Frontal cortex (tissue), 4 donors: ENCODE data around the gene GPC6. TPM values are rescaled to one million over a fixed set of nuclear protein-coding genes. Genes with fewer than 3 reads are reported as not detected.
"Not testable (repeated sequence)": the region's sequence is repeated elsewhere in the genome, so short reads cannot be mapped to it uniquely, and the experiment has no call there.

Source experiments
- DNase-seq, 2 donors: peaks; one replicate each; pipeline ENCODE4 v3.0.0; 2012; ENCODE audit warnings: low spot score in 2 of 2
- FAIRE-seq: peaks from 2 replicates; lab custom pipeline; 2012; peaks lifted over from hg19 to GRCh38; lab: Jason Lieb, UNC
- total RNA-seq: library from RNA; depleted of rRNA; stranded (reverse); fragments of >200 nt; gene quantifications from one replicate; pipeline ENCODE4 v1.2.3, GENCODE V29; 2014
- donor health status: control.
- donor health status: control.
- donor health status: control.

The GPC6 gene
- total RNA-seq, 1 donor from 2014 or later, result 9.0 TPM

DNA sequence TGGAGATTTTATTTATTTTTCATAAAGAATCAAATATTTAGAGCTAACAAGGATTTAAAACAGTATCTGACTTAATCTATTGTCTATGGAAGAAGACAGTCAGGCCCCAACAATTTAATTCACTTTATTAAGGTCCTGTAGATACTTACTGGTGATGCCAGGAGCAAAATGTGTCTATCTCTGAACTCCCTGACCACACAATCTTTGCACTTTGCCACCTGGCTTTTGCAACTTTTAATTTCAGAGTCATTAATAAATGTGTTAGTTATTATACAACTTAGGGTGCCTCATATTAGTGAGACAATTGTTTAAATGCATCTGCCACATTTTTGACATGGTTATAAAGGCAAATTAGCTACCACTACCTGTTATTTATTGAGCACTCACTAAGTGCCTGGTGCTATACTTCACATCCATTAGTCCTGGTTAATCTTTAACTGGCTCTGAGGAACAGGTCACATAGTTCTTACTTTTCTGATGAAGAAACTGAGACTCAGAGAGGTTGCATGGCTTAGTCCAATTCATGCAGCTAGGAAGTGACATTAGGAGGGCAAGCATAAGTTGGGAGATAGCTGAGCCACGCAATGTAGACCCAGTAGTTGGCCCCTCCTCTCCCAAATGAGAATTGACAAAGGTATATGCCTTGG, 955.0 kb downstream of the GPC6 start:
- DNase-seq, result no peak
- FAIRE-seq, result no peak

DNA sequence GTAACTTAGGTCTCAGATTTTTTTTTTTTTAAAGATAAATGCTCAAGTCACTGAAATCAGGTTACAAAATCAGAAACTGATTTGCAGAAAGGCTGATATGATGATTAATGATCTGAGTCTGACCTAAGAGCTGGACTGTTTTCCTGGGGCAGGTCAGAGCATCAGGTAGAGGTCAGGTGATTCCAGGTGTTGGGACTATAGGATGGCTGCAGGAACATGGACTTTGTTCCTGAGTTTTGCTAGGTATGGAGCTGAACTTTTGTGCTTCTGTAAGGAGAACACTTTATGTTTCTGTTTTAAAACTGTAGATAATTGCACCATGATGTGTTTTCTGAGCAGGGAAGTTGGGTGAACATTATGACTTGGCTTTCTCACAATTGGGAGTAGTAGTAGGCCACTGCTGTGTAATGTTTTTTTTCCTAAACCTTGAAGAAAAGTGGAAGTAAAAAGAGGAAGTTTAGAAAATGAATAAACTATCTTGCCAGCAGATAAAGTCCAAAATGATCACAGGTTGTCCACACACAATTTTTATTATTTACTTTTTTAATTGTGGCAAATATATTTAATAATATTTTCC, 955.7 kb downstream of the GPC6 start:
- FAIRE-seq, result no peak
- no peak for DNase-seq

DNA sequence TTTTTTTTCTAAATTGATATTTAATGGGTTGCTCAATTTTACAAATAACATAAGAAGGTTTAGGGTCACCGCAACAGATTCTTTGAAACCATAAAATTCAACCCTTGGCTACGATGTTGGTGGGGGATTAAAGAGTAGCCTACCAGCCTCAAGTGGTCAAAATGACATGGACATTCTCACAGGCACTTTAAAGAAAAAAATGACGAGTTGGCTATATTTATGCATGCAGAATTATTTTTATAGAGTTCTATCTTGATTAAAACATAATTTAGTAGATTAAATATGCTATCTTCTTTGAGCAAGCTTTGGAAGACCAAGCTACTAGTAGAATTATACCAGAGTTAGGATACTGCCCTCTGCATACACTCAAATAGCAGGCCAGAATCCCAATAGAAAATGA, 959.9 kb downstream of the GPC6 start:
- no peak for FAIRE-seq
- no peak for DNase-seq

DNA sequence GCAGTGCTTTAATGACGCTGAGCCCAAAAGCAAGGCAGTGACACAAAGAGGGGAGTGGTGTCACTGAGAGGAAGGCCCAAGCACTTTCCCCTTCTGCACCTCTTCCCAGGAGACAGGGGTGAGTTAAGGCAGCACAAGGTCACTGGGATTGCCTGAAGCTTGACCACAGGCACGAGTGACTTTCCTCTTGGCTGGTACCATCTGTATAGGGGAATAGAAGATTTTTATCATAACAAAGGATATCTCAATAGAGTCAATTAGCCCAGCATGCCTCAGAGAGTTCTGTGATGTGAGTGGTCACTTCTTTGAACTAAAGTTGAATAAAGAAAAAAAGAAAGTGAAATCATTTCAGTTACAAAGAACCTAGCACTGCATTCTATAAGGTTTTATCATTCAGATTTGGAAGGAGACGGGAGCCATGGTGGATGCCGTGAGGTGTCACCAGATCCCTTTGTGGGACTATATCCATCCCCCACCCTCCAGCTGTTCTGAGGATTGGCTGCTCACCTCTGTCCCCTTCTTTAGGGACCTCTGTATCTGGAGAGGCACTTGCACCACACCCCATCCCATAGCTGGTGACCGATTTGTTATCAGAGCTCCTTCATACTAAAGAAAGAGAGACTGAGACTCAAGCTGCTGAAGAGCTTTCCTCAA, 961.7 kb downstream of the GPC6 start:
- DNase-seq, result no peak
- FAIRE-seq, result no peak

DNA sequence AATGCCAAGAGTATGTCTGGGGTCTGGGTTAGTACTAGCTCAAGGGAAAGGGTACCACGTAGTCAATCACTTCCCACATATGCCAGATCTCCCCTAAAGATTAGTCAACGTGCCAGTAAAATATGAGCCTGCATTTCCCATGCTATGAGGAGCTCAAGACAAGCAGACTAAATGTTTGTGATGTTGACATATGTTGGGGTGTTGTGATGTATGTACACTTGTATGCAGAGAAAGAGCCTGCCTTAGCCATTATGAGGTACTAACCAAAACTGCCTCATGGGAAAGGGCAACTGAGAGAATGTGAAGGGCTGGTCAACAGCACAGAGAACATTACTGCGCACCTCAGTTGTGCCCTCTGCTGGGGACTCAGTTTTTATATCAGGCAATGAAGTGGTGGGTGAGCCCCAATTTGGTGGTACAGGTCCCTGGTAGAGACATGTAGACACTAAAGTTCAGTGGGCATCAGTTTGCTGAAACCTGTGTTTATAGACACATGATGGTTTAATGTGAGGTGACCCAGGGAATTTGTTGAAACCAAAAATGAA, 965.9 kb downstream of the GPC6 start:
- DNase-seq (no peak), FAIRE-seq (no peak)

DNA sequence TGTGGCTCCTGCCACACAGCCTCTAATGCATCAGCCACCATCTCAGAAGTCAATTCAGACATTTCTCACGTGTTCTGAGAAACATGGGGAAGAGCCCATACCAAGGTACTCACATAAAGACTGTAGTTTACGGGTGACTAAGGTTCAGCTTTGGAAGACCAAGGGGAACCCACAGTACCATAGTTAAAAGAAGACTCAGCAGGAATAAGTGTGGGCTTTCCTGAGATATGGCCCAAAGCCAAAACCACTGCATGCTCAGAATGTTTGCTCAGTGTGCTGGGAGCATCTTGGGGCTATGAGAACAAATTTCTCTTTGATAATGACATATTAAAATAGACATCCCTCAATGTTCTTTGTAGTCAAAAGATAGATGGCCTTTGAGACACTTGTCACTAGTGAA, 969.1 kb downstream of the GPC6 start:
- FAIRE-seq, result no peak
- no peak for DNase-seq

DNA sequence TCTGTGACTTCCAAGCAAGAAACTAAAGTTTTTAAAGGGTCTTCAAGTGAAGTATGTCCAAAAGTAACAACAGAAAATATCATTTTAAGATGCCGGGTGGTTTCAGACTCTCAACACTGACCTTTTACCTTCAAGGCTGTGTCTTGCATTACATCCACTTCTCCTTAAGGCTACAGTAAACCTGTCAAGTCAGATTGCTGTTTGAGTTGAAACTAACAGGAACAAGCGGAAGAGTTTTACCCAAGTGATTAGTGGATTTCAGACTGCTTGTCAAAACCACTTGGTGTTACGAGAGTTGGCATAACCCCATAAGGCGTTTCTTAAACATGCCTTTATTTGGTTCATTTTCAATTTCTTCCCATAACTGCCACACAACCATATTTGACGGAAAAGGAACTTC, 969.8 kb downstream of the GPC6 start:
- no peak for DNase-seq
- FAIRE-seq, result no peak

DNA sequence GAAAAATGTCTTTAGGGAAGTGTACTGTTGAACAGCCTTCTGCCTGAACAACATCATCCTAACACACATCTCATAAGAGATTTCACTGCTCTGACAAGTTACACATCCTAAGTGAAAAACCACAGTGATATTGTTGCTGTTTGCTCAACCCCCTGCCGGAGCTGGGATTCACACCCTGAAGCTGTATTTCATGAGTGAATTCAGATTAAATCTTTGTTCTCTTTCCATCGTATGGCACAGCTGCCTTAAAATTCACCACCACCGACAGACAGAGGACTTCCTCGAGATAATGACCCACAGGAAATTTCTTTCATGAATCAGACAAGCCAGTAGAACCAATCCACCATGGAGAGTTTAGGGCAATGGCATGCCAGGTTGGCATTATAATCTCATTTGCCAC, 972.1 kb downstream of the GPC6 start:
- DNase-seq (no peak), FAIRE-seq (no peak)

DNA sequence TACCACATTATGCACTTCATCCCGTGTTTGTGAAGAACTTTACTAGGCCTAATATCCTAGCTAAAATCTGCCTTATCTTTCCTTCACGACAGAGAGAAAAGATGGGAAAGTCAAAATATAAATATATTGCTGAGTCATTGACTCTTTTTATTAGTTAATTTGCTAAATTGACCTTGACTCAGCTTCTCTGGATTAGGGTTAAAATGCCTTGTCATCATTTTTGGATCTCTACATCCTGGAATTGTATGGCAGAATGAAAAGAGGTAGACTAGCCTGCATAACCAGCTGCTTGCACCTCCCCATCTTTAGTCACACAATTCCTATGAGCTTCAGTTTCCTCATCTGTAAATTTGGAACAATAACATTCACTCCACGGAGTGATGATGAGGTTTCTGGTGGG, 972.5 kb downstream of the GPC6 start:
- FAIRE-seq (no peak), DNase-seq (no peak)

DNA sequence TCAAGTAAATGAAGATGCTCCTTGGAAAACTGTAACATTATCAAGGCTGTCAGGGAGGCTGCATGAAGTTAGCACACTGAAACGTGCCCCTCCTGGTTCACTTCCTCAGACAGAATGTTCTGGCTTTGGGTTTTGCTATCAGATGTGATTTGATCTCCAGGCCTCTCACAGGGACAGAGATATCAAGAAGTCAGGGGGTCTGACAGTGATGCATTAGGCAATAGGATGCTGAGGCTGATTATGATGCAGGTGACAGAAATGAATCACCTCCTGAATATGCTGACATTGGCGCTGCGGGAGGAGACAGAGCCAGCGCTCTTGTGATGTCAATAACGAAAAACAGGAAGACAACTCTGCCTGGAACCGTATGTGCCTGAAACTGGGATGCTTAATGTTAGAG, 974.4 kb downstream of the GPC6 start:
- FAIRE-seq (no peak), DNase-seq (no peak)

DNA sequence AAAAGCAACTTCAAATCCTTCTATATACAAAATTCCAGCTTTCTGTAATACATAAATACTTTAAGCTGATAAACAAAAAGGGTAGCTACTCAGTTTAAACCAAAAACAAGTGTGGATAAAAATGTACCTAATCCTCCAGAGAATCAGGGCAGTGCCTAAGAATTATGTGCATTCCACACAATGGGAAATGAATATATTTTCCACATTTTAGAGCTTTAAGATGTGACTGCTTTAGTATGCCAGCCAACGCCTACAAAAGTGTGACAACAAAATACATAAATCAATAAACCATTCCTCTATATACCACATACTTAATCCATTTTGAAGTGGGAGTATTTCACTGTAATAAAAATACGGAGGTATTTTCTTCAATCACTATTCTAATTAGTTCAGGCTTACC, 977.6 kb downstream of the GPC6 start:
- no peak for FAIRE-seq
- no peak for DNase-seq

DNA sequence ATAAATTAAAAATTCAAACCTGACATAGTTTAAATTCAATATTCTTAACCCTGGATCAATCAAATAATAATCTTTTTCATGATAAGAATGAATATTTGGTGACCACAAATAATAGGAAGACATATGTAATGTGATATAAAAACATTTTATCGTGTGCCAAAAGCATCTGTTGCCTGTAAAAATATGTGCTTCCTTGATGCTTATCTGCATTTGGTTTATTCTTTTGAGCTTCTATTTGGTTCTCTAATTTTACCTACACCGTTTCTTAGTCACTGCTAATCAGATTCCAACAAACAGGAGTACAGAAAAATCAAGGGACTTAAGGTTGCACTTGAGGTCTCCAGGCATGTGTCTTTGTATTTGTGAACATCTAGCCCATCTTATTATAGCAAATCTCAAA, 978.3 kb downstream of the GPC6 start:
- DNase-seq (no peak), FAIRE-seq (no peak)

DNA sequence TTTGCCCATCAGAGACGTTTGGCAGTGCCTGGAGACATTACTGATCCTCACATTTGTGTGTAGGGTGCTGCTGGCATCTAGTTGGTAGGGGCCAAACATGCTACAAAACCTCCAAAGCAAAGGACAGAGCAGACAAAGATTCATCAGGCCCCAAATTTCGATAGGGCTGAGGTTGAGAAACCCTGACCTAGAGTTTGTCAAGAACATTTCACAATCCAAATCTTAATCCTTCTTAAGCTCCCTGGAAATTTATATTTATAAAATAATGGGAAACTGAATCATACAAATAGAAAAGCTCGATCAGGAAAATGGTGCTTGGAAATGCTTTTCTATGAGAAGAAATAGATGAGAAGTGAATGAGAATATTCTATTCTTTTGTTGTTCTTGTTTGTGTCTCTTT, 979.3 kb downstream of the GPC6 start:
- FAIRE-seq (no peak), DNase-seq (no peak)

DNA sequence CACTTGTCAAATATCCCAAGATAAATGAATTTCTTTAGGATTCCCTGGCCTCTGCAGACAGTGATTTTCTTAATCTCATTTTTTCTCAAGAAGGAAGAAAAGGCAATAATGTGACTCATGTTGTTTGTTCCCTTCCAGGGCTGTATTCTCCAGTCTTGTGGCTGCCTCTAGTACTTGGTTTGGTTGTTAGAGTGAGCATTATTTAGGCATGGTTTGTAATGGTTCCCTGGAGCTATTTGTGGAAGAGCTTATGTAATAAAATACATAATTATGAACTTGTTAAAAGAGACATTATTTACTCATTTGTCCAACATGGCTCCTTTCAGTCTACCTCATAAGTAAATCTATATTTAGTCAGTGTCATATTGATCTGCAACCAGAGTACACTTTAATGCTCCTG, 982.5 kb downstream of the GPC6 start:
- FAIRE-seq (no peak), DNase-seq (no peak)

DNA sequence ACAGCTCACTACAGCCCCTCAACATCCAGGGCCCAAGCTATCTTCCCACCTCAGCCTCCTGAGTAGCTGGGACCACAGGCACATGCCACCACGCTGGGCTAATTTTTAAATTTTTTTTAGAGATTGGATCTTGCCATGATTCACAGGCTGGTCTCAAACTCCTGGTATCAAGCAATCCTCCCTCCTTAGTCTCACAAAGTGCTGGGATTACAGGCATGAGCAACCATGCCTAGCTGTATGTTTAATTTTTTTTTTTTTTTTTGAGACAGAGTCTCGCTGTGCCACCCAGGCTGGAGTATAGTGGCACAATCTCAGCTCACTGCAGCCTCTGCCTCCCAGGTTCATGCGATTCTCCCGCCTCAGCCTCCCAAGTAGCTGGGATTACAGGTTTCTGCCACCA, 983.3 kb downstream of the GPC6 start:
- not testable (repeated sequence) for DNase-seq, FAIRE-seq

DNA sequence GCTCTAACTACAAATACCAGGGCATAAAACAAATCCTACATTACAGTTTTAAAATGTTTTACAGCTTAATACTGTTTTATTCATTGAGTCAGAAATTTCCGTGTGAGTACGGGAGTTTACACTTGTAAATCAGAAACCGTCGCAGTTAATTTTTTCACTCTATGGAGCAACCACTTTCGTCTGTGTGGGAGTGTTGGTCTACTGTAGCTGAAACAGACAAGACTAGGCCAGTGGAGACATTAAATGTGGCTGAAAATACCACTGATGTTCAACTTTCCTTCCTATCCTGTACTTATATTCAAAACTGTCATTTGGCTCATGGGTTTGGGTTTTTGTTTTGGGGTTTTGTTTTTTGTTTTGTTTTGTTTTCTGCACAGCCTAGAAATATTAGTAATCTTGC, 984.2 kb downstream of the GPC6 start:
- no peak for DNase-seq
- FAIRE-seq, result no peak

DNA sequence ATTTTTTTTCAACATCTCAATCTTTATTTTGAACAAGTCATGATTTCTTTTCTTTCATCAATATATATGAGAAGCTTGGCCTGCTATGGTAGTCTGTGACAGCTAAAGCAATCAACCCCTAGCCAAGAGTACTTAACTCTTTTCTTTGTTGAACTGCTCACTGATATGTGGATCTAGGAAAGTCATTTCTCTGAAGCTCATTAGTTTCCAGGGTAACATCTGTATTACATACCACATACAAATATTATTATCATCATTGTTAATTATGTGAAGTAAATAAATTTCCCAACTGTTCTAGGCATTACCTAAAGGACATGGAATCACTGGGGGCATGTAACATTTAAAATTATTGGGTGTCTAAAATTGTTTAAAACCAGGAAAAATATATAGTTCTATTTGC, 985.6 kb downstream of the GPC6 start:
- DNase-seq (no peak), FAIRE-seq (no peak)

DNA sequence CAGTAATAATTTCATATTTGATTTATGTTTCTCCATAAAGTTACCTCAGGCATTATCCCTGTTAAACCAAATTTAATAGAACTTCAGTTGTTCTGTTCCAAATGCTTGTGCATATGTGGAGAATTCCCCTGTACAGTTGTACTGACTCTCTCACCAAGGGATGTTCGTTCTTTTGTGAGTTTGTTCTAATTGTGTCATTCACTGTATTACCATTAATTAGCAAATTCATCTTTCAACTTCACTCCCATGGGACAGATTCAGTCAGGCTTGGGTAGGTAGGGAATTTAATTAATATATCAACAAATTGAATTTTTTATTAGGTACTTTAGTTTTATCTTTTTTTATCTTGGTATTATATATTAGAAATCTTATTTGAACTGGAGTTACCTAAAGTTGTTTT, 987.5 kb downstream of the GPC6 start:
- FAIRE-seq (no peak), DNase-seq (no peak)

DNA sequence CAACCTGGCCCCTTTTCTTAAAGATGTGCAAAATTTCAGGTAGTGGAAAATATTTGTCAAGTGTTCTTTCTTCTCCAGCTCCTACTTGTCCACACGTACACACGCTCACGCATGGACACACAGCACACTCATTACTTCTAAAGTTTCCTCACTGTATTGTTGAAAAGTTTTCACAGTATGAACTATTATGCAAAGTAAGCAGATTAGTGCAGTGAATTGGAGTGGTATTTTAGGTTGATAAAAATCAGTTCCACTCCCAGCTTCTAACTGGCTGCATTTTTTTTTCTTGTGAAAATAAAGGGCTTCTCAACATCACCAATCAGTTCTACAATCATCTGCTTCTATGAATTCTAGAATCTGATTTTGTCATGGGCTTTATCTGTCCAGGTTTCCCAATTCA, 988.4 kb downstream of the GPC6 start:
- FAIRE-seq, result no peak
- no peak for DNase-seq

DNA sequence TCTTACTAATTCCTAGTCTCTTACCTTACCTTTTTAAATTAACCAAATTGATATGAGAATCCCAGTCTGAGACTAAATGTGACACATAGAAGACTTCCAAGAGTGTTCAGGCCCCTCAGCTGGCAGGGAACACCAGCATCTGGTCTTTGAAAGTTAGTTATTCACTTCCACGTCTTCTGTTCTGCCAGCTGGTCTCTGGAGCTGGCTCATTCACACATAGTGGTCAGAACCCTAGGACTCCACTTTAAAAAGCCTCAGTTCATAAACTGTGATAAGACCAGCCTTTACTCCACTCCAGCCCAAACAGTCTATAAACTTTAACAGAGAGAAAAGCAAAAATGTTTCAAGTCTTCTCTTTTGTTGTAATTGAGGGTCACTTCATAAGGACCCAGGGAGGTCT, 989.9 kb downstream of the GPC6 start:
- no peak for DNase-seq
- no peak for FAIRE-seq

DNA sequence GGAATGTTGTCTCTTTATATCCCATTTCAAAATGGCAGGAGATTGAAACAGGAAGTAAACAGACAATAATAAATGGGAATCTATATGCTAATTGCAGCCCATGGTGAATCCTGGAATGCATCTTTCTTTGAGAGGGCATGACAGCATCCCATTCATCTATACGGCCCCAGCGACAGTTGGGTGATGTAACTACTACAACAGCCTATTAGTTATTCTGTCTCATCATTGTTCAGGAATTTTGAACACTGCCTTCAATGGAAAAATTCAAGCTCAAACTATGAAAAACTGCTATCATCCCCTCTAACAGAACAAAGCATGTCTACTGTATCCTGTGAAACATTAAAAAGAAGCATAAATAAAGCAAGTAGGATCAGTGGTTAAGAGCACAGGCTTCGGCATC, 990.8 kb downstream of the GPC6 start:
- no peak for DNase-seq
- FAIRE-seq, result no peak

DNA sequence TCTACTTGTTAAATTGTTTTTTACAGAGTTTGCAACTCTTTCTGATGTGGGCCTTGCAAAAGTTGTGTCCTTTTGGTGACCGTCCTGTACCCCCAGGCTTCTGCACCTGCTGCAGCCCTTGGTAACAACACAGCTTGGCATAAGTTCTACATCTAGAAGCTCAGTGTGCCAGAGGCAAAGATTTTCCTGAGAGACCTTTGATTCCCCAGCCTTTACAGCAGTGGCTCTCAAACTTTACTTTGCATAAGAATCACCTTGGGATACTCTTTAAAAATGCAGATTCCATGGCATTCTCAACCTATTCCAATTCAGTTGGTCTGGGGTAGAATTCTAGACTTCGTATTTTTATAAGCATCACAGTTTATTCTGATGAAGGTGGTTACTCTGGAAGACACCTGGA, 991.9 kb downstream of the GPC6 start:
- FAIRE-seq (no peak), DNase-seq (no peak)
